ENCODE data around the gene FAM163B. TPM values are rescaled to one million over a fixed set of nuclear protein-coding genes. Genes with fewer than 3 reads are reported as not detected.

Gene FAM163B
- total and polyA plus RNA-seq, 2 donors from 2014 or later, result 0.54 TPM; not detected in 1

- H3K9ac ChIP-seq (ENCODE audit: low read length in 3 of 3), result peak overlapping the region in 1 of 3 donors; percentile 34
- intact Hi-C loops (cut with DNase I), result no loop called here
- DNase-seq, result peak in 1 of 5 donors; percentile 70
- H3K27me3 ChIP-seq (ENCODE audit: control insufficient read depth, insufficient read depth, low read length), result no peaks in the 10 kb centered on the region
- TF ChIP-seq, protein P1, sequence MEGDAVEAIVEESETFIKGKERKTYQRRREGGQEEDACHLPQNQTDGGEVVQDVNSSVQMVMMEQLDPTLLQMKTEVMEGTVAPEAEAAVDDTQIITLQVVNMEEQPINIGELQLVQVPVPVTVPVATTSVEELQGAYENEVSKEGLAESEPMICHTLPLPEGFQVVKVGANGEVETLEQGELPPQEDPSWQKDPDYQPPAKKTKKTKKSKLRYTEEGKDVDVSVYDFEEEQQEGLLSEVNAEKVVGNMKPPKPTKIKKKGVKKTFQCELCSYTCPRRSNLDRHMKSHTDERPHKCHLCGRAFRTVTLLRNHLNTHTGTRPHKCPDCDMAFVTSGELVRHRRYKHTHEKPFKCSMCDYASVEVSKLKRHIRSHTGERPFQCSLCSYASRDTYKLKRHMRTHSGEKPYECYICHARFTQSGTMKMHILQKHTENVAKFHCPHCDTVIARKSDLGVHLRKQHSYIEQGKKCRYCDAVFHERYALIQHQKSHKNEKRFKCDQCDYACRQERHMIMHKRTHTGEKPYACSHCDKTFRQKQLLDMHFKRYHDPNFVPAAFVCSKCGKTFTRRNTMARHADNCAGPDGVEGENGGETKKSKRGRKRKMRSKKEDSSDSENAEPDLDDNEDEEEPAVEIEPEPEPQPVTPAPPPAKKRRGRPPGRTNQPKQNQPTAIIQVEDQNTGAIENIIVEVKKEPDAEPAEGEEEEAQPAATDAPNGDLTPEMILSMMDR (IDR thresholded peaks at IDR 0.05; ENCODE audit: borderline replicate concordance, extremely low read depth, insufficient read depth), result no peak
- no peaks in the 10 kb centered on the region for H3K36me3 ChIP-seq (ENCODE audit: control insufficient read depth in 2 of 3, insufficient read depth in 3 of 3, low read length in 3 of 3)
- H3K4me3 ChIP-seq (ENCODE audit: low read length in 3 of 3), result peak overlapping the region in 2 of 3 donors; percentile 34 to 61
- H3K9me3 ChIP-seq (ENCODE audit: control insufficient read depth in 2 of 3, insufficient read depth in 1 of 3, low read length in 3 of 3), result no peaks in the 10 kb centered on the region
- no peak overlapping the region for H3K27ac ChIP-seq (ENCODE audit: low read depth in 2 of 2, low read length in 2 of 2)
- H3K4me1 ChIP-seq (ENCODE audit: control insufficient read depth in 2 of 3, insufficient read depth in 2 of 3, low read depth in 1 of 3, low read length in 3 of 3), result peaks cover 0 to 58% (median 15%) of the 10 kb centered on the region in 3 donors
- no peak for FAIRE-seq
Observed at GRCh38 chr9:133535306-133535877, 73.8 kb downstream of the FAM163B start.

DNA sequence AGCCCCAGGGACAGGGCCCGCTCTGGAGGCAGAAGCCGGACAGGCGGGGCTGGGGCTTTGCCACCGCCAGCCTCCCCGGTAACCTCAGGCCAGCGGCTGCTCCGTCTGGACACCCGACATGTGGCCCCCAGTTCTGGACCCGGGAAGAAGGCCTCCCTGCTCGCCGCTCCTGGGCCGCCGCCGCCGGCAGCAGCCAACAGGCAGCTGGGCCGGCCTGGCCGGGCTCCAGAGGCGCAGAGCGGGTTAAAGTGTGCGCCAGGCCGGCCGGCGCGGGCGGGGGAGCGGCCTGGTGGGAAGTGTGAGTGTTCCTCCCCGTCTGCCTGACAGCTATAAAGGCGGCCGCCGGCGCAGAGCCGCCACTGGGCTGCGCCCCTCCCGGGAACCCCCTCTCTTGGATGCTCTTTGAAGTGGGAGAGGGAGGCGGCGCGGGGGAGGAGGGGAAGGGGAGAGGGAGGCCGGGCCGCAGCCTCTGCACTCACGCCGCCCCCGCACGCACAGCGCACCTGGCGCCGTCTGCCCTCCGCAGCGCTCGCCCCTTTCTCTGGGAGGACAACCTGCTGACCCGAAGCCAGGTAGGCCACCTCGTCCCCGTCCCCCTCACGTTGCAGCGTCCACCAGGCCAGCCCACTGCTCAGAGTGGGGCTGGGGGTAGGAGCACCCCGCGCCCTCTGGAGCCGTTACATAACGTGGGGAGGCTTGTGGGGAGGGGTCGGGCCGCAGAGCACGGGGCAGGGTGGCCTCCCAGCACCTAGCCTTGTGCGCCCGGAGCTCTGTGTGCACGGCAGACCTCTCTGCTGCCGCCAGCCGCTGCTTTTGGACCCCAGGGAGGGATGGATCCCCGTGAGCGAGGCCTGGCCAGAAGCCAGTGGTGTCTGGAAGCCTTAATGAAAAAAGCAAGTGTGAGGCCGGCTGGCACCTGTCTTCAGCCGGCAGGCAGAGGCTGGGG is 74.6 kb downstream of the FAM163B start, which contains the start of gene ADAMTSL2:
Gene ADAMTSL2, plus strand, starts transcription at position 359 of the 946 bp plus-strand sequence. CDS start 2,009 bp downstream, outside the sequence.
- TF ChIP-seq, protein P1 (IDR thresholded peaks at IDR 0.05; ENCODE audit: borderline replicate concordance, extremely low read depth, insufficient read depth), result no peak
- no peak for FAIRE-seq
- peak within 1 kb of the TSS; percentile 36 to 65 for H3K27ac ChIP-seq (ENCODE audit: low read depth in 2 of 2, low read length in 2 of 2)
- H3K36me3 ChIP-seq (ENCODE audit: control insufficient read depth in 2 of 3, insufficient read depth in 3 of 3, low read length in 3 of 3), result no peaks in the 10 kb centered on the region
- peak within 1 kb of the TSS in 2 of 3 donors; percentile 38 to 61 for H3K4me3 ChIP-seq (ENCODE audit: low read length in 3 of 3)
- H3K9ac ChIP-seq (ENCODE audit: low read length in 3 of 3), result peak within 1 kb of the TSS in 1 of 3 donors; percentile 34
- no peaks in the 10 kb centered on the region for H3K9me3 ChIP-seq (ENCODE audit: control insufficient read depth in 2 of 3, insufficient read depth in 1 of 3, low read length in 3 of 3)
- peaks cover 0 to 55% (median 15%) of the 10 kb centered on the region in 3 donors for H3K4me1 ChIP-seq (ENCODE audit: control insufficient read depth in 2 of 3, insufficient read depth in 2 of 3, low read depth in 1 of 3, low read length in 3 of 3)
- H3K27me3 ChIP-seq (ENCODE audit: control insufficient read depth, insufficient read depth, low read length), result no peaks in the 10 kb centered on the region
- peak; percentile 92 to 96 (median 94) for DNase-seq
- intact Hi-C loops (cut with DNase I), result no loop called here

GRCh38 chr9:133533857-133534256 is 75.3 kb downstream of the FAM163B start:
- H3K4me1 ChIP-seq (ENCODE audit: control insufficient read depth in 2 of 3, insufficient read depth in 2 of 3, low read depth in 1 of 3, low read length in 3 of 3), result peaks cover 0 to 55% (median 19%) of the 10 kb centered on the region in 3 donors
- H3K27ac ChIP-seq (ENCODE audit: low read depth in 2 of 2, low read length in 2 of 2), result peak overlapping the region; percentile 36 to 65

More at GRCh38 chr9:133533857-133534256, 75.3 kb downstream of the FAM163B start:
- H3K9ac ChIP-seq (ENCODE audit: low read length in 3 of 3), result peak overlapping the region in 1 of 3 donors; percentile 34
- FAIRE-seq (no peak), DNase-seq (no peak)
- H3K9me3 ChIP-seq (ENCODE audit: control insufficient read depth in 2 of 3, insufficient read depth in 1 of 3, low read length in 3 of 3), result no peaks in the 10 kb centered on the region
- intact Hi-C loops (cut with DNase I), result no loop called here
- no peaks in the 10 kb centered on the region for H3K36me3 ChIP-seq (ENCODE audit: control insufficient read depth in 2 of 3, insufficient read depth in 3 of 3, low read length in 3 of 3)
- TF ChIP-seq, protein P1 (IDR thresholded peaks at IDR 0.05; ENCODE audit: borderline replicate concordance, extremely low read depth, insufficient read depth), result no peak
- H3K4me3 ChIP-seq (ENCODE audit: low read length in 3 of 3), result peak overlapping the region in 1 of 3 donors; percentile 61
- no peaks in the 10 kb centered on the region for H3K27me3 ChIP-seq (ENCODE audit: control insufficient read depth, insufficient read depth, low read length)

Data from kidney (tissue), 14 donors.